IPS-11a (cell line): ENCODE measurements around the gene SNTB2.

Experiments
- H3K4me3 ChIP-seq: one replicate; pipeline ENCODE4 v1.5.1; 2013; ENCODE audit warnings: low read depth, low read length, control low read depth

Gene SNTB2

DNA sequence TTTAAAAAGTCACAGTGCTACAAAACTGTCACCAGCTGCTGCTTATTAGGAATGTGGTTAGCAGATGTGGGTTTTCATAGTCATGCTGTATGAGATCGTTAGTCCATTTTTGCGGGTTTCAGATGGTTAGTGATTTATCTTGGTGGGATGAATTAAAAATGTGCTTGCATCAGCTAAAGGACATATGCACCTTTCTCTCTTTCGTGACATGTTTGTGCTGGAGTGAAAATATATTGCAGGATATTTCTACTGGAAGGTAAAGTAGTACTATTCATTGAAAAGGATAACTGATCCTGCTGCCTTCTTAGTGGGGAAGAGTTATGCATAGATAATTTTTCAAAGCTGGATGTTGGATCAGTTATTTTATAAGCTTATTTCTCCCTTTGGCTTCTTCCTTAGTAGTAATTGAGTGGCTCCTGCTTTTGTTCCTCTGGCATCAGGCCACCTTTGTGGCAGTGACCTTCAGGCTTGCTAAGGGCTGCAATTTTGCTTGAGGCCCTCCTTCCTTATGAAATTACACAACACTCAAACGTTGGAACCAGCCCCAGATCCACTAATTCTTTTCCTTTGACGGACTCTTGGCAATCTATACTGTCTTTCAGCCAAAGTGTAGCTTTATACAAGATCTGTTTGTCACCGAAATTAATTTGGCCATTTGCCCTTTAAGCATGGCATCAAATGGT lies 7.5 kb upstream of the SNTB2 start:
- no peak overlapping the region for H3K4me3 ChIP-seq

- H3K4me3 ChIP-seq = no peak overlapping the region
Observed at GRCh38 chr16:69180011-69180338, 7.0 kb upstream of the SNTB2 start.

DNA sequence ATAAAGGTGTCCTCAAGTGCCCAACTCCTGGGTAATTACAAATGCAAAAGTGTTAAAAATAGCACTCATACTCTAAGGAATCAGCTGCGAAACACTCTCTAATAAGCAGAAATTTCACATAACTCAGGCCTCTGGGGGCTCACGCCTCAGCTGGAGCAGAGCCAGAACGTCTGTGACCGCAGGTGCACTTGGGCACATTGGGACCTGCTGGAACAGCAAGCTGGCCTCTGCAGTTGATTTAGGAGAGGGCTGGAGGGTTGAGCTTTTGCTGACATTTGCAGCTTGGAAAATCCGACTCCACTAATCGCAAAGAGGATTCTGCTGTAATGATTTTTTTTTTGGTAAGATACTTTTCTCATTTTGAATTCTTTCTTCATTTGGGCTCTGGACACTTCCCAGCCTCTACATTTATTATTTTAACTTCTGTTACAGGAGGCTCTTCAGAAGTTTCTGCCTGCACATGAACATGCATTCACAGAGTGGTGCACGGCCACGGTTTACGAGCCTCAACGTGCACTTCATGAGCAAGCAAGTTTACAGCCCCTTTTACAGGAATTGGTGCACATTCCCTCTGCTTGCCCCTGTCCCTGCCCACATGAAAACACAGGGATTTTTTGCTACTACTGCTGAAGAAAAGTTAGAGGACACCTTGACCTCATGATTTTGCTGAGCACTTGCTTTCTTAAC lies 4.1 kb upstream of the SNTB2 start:
- no peak overlapping the region for H3K4me3 ChIP-seq

DNA sequence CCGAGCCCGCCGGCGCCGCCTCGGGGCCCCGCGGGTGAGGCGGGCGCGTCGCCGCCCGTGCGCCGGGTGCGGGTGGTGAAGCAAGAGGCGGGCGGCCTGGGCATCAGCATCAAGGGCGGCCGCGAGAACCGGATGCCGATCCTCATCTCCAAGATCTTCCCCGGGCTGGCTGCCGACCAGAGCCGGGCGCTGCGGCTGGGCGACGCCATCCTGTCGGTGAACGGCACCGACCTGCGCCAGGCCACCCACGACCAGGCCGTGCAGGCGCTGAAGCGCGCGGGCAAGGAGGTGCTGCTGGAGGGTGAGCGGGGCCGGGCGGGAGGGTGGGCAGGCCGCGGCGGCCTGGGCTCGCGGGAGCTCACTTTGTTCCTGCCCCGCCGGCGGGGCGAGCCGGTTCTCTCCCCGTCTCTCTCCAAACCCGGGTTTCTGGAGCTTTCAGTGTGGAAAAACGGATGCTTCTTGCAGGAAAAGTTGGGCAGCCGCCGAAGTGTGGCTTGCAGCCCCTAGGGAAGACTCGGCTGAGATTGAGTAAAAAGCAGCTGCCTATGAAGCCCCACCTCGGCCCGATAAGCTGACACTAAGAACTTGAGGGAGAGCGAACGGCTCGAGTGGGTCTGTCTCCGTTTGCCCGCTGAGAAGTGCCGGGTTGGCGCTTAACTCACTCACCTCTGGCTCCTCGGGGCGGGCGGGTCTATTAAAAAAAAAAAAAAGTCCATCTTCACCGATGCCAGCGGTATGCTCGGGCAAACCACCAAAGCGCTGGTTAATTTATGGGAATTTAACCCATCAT lies 677 bp downstream of the SNTB2 start:
- H3K4me3 ChIP-seq = peak overlapping the region; percentile 57

GRCh38 chr16:69188236-69188549 lies 1.2 kb downstream of the SNTB2 start:
- H3K4me3 ChIP-seq = peak overlapping the region; percentile 57

- peak overlapping the region; percentile 57 for H3K4me3 ChIP-seq
Observed at GRCh38 chr16:69188716-69189115, 1.8 kb downstream of the SNTB2 start.

- no peak overlapping the region for H3K4me3 ChIP-seq
Observed at GRCh38 chr16:69190046-69190588, 3.2 kb downstream of the SNTB2 start.

DNA sequence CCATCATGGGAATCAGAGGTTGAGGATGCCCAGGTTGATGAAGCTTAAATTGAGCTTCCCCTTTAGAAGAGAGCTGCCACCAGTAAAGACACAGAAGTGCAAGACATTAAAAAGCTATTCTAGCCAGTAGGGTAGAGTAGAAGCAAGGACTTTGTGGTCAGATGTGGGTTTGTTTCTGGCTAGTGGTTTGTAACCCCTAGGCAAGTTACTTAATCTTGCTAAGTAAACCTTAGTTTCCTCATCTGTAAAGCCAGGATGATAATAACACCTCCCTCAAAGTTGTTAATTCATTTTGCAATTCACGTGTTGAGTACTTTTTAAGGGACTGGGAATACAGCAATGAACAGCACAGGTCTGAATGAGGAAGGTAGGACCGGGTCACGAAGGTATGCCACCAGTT lies 3.6 kb downstream of the SNTB2 start:
- H3K4me3 ChIP-seq = no peak overlapping the region

- no peak overlapping the region for H3K4me3 ChIP-seq
Observed at GRCh38 chr16:69191136-69191535, 4.2 kb downstream of the SNTB2 start.

DNA sequence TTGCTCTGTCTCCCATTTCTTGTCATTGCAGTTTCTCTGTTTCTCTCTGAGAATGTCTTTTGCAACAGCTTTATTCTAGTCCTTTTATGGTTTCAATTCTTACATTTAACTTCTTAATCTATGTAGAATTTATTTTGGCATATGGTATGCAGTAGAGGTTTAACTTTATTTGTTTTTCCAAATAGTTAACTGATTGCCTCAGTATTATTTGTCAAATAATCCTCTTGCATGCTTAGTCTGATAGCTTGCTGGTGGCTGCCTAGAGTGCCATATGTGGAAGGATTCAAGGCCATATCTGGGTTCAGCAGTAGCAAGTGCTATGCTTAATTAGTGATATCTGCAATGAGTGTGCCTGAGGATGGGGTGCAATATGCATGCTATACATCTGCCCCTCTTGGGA lies 6.9 kb downstream of the SNTB2 start:
- no peak overlapping the region for H3K4me3 ChIP-seq

DNA sequence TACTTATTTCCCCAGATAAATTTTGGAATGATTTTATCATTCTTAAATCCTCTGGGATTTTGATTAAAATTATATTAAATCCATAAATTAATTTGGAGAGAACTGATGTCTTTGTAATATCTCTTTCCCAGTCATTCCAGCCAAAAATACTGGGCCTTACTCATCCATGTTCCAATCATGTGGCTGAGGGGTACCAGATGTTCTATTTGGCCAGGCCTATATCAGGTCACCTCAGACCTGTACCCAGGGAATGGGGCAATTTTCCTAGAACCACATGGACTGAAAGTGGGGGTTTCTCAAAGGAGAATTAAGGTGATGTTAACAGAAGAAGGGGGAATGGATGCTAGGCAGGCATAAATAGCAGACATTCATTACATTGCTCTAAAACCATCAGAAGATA lies 7.5 kb downstream of the SNTB2 start:
- no peak overlapping the region for H3K4me3 ChIP-seq

DNA sequence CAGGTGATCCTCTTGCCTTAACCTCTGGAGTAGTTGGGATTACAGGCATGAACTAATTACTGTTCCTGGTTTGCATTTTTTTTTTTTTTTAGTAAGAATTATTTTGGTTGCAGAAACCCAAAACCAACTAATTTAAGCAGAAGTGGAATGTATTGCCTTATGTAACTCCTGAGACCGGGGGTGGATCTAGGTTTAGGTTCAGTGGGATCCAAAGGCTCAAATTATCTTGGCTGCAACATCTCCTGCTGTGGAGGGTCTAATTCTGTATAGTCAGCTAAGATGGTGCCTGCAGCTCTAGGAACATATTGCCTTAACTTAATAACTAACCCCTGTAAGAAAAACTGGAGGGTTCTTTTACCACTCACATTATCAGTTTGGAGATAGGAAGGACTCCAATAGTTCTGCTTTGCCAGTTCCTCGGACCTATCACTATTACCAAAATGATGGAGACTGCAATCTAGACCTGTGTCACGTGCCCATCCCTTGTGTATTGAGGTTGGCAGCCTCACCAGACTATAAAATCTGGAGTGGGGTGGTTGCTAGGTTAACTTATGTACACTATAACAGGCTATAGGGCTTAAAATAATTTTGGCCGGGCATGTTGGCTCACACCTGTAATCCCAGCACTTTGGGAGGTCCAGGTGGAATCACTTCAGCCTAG lies 8.5 kb downstream of the SNTB2 start:
- no peak overlapping the region for H3K4me3 ChIP-seq

- H3K4me3 ChIP-seq = no peak overlapping the region
Observed at GRCh38 chr16:69197573-69197972, 10.6 kb downstream of the SNTB2 start.

DNA sequence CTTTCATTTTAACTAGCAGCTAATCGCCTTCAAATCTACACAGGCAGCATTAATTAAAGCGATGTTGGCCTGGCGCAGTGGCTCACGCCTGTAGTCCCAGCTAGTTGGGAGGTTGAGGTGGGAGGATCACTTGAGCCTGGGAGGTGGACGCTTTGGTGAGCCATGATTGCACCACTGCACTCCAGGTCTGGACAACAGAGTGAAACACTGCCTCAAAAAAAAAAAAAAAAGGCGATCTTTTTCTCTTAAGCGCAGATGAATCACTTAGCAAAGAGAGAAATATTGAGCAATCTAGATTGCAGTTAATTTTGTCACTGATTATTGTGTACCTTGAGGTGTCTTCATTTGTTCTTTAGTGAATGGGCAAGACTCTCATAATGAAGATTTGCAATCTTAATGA lies 12.4 kb downstream of the SNTB2 start:
- H3K4me3 ChIP-seq = no peak overlapping the region

DNA sequence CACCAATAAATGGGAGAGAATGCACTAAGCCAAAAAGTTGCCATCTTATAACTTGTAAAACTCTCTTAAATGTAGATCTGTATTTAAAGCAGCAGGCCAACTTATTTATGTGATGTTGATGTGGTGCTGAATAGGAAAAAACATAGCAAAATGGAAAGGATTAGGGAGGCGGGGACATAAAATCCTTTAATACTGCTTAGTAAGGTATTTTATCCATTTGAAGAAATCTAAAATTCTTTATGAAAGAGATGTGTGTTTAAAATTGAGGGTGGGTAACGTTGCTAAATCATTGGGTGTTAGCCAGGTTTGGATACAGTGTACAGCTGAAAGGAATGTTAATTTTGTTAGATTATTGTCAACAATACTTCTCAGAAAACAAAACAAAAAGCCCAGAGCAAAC lies 14.3 kb downstream of the SNTB2 start:
- H3K4me3 ChIP-seq = no peak overlapping the region

DNA sequence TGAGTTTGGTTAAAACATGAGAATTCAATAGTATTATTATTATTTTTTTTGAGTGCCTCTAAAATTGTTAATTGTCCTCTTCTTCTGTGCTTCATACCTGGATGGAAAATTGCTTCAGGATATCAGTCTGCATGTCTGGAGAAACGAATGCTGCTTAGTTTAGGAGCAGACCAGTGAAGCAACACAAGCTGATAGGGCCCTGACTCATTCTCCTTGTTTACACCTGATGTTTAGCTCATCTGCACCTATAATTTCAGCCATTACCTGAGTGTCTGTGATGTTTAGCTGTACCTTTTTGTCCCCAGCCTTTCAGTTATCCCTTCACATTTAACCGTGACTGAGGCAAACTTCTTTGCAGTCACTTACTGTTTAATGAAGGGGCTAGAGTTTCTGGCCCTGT lies 14.8 kb downstream of the SNTB2 start:
- no peak overlapping the region for H3K4me3 ChIP-seq

- no peak overlapping the region for H3K4me3 ChIP-seq
Observed at GRCh38 chr16:69204172-69204571, 17.2 kb downstream of the SNTB2 start.

DNA sequence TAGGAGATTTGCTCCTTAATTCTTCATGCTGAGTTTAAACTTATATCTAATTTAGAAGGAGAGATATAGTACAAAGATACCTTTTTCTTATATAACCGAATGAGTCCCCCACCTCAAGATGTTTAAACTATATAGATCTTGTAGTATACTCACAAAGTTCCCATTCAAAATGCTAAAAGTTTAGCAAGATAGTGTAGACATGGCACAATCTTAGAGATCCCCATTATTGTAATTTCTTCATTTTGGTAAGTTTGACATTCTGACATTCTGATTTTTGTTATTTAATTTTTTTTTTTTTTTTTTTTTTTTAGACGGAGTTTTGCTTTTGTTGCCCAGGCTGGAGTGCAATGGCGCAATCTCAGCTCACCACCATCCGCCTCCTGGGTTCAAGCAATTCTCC lies 22.8 kb downstream of the SNTB2 start:
- no peak overlapping the region for H3K4me3 ChIP-seq

- H3K4me3 ChIP-seq = no peak overlapping the region
Observed at GRCh38 chr16:69217433-69217832, 30.5 kb downstream of the SNTB2 start.

GRCh38 chr16:69219279-69219678 lies 32.3 kb downstream of the SNTB2 start:
- no peak overlapping the region for H3K4me3 ChIP-seq

DNA sequence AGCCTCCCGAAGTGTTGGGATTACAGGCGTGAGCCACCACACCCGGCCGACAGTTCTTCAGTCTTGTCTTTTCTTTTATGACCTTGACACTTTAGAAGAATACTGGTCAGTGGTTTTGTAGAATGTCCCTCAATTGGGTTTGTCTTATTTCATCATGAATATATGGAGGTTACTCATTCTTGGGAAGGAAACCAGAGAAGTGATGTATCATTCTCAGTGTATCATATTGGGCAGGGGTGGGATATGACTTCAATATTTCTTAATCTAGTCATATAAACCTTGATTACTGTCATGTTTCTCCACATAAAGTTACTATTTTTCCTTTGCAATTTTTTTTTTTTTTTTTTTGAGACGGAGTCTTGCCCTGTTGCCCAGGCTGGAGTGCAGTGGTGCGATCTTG lies 36.9 kb downstream of the SNTB2 start:
- H3K4me3 ChIP-seq = no peak overlapping the region

DNA sequence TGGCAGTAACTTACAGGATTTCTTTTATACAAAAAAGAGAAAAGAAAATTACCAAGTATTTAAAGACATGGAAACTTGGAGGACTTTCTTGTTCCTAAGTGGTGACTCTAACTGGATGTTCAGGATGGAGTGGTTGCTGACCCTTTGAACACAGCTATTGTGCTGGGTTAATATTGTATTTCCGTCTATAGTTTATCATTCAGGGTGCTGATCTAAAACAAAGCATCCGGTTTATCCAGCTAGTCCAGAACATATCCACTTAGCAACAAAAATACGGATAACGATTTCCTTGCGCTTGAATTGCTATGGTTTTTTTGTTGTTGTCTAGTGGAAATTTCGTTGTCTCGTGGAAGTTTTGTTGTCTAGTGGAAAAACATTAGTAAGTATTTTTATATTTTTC lies 38.2 kb downstream of the SNTB2 start:
- no peak overlapping the region for H3K4me3 ChIP-seq
